SK-N-SH treated with all-trans-retinoic acid at 6 μM for 48 hours (cell line): ENCODE results near the gene SEMA6B.

Experiments used
- ATAC-seq: fragments of 200-7000 bp; cut with Tn5 transposase; 3 replicates; pipeline ENCODE4 v1.9.1; 2020; ENCODE audit warnings: mild to moderate bottlenecking, moderate library complexity
- ARNTL ChIP-seq: fragments of 450-650 bp; formaldehyde crosslinking; IDR thresholded peaks from 2 replicates; pipeline ENCODE4 v1.5.0; 2020; ENCODE audit warnings: low read depth, mild to moderate bottlenecking, moderate library complexity, borderline replicate concordance
- BACH2 ChIP-seq: fragments of 250-450 bp; sonication (Bioruptor Pico); IDR thresholded peaks from 2 replicates; pipeline ENCODE4 v1.9.0; 2021; ENCODE audit warnings: mild to moderate bottlenecking, borderline replicate concordance
- CREB5 ChIP-seq: fragments of 250-450 bp; sonication (Bioruptor Pico); IDR thresholded peaks from 2 replicates; pipeline ENCODE4 v1.5.1; 2020; ENCODE audit warnings: low read depth, mild to moderate bottlenecking, moderate library complexity
- CSDC2 ChIP-seq: fragments of 250-450 bp; sonication (Bioruptor Pico); IDR thresholded peaks from 2 replicates; pipeline ENCODE4 v1.5.0; 2020; ENCODE audit warnings: mild to moderate bottlenecking, moderate library complexity
- ESRRG ChIP-seq: fragments of 250-450 bp; sonication (Bioruptor Pico); IDR thresholded peaks from 2 replicates; pipeline ENCODE4 v1.6.1; 2021; ENCODE audit warnings: mild to moderate bottlenecking
- GLIS3 ChIP-seq: fragments of 250-450 bp; sonication (Bioruptor Pico); IDR thresholded peaks from 2 replicates; pipeline ENCODE4 v1.5.0; 2020; ENCODE audit warnings: mild to moderate bottlenecking, moderate library complexity
- ISL1 ChIP-seq: fragments of 250-450 bp; sonication (Bioruptor Pico); IDR thresholded peaks from 2 replicates; pipeline ENCODE4 v2.1.2; 2022; ENCODE audit warnings: mild to moderate bottlenecking, moderate library complexity
- OSR1 ChIP-seq: fragments of 250-450 bp; sonication (Bioruptor Pico); IDR thresholded peaks from 2 replicates; pipeline ENCODE4 v1.8.0; 2022; ENCODE audit warnings: moderate library complexity, mild to moderate bottlenecking, inconsistent platforms
- POU6F1 ChIP-seq: fragments of 250-450 bp; sonication (Bioruptor Pico); IDR thresholded peaks from 2 replicates; pipeline ENCODE4 v1.8.0; 2021; ENCODE audit warnings: low read depth, mild to moderate bottlenecking, moderate library complexity, borderline replicate concordance
- PPARA ChIP-seq: fragments of 250-450 bp; sonication (Bioruptor Pico); IDR thresholded peaks from 2 replicates; pipeline ENCODE4 v1.5.0; 2020; ENCODE audit warnings: mild to moderate bottlenecking, borderline replicate concordance
- RARB ChIP-seq: fragments of 250-450 bp; sonication (Bioruptor Pico); IDR thresholded peaks from 2 replicates; pipeline ENCODE4 v1.8.0; 2021; ENCODE audit warnings: mild to moderate bottlenecking, moderate library complexity
- SNAI2 ChIP-seq: fragments of 250-450 bp; sonication (Bioruptor Pico); IDR thresholded peaks from 2 replicates; pipeline ENCODE4 v1.5.0; 2020; ENCODE audit warnings: mild to moderate bottlenecking, moderate library complexity
- TCF4 ChIP-seq: fragments of 250-450 bp; sonication (Bioruptor Pico); IDR thresholded peaks from 2 replicates; pipeline ENCODE4 v1.8.0; 2021; ENCODE audit warnings: mild to moderate bottlenecking, moderate library complexity, borderline replicate concordance
- TOX ChIP-seq: fragments of 250-450 bp; sonication (Bioruptor Pico); IDR thresholded peaks from 2 replicates; pipeline ENCODE4 v1.8.0; 2021; ENCODE audit warnings: mild to moderate bottlenecking, moderate library complexity, borderline replicate concordance
- ZNF565 ChIP-seq: fragments of 450-650 bp; formaldehyde crosslinking; conservative IDR thresholded peaks from 2 replicates; pipeline ENCODE4 v1.5.0; 2020; ENCODE audit warnings: low read depth, mild to moderate bottlenecking, moderate library complexity
- ZNF70 ChIP-seq: fragments of 450-650 bp; formaldehyde crosslinking; IDR thresholded peaks from 2 replicates; pipeline ENCODE4 v1.5.0; 2020; ENCODE audit warnings: mild to moderate bottlenecking, moderate library complexity
- ZNF8 ChIP-seq: fragments of 450-650 bp; formaldehyde crosslinking; IDR thresholded peaks from 2 replicates; pipeline ENCODE4 v1.5.0; 2020; ENCODE audit warnings: mild to moderate bottlenecking, moderate library complexity
- TF ChIP-seq, protein P1 (sequence below): fragments of 250-450 bp; sonication (Bioruptor Pico); IDR thresholded peaks from 2 replicates; pipeline ENCODE4 v1.5.1; 2021; ENCODE audit warnings: mild to moderate bottlenecking, moderate library complexity
- TF ChIP-seq, protein P2 (sequence below): fragments of 250-450 bp; sonication (Bioruptor Pico); IDR thresholded peaks from 2 replicates; pipeline ENCODE4 v1.8.0; 2020; ENCODE audit warnings: mild to moderate bottlenecking, moderate library complexity, borderline replicate concordance
- TF ChIP-seq, protein P3 (sequence below): fragments of 250-450 bp; sonication (Bioruptor Pico); IDR thresholded peaks from 2 replicates; pipeline ENCODE4 v1.5.0; 2020; ENCODE audit warnings: mild to moderate bottlenecking, moderate library complexity

The SEMA6B gene

DNA sequence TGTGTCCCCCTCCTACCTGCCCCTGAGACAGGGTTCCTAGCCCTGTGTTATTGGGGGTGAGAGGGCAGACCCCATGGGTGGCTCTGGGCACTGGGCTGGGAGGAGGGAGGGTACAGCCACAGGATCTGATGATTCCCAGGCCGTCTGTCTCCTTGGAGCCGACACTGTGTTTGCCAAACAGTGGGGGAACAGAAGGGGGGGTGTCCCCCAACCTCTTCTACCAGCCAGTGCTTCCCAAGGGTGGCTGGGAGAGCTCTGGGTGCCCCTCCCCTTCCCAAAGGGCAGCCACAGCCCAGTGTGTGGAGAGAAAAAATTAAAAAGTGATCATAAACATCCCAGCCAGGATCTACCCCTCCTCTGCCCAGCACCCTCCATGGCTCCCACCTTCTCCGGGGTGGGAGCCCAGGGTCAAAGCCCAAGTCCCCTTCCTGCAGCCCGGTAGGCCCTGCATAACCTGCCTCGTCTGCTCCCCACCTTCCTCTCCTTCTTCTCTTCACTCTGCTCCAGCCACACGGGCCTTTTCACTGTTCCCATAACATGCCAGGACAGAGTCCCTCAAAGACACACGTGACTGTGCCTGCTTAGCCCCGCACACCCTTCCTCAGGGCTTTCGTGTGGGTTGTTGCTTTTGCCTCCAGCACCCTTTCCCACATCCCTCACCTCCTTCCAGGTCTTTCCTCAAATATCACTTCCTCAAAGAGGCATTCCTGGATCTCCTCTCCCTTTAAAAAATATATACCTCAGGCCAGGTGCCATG lies 39.8 kb downstream of the SEMA6B start (continued):
- TF ChIP-seq, protein P1, sequence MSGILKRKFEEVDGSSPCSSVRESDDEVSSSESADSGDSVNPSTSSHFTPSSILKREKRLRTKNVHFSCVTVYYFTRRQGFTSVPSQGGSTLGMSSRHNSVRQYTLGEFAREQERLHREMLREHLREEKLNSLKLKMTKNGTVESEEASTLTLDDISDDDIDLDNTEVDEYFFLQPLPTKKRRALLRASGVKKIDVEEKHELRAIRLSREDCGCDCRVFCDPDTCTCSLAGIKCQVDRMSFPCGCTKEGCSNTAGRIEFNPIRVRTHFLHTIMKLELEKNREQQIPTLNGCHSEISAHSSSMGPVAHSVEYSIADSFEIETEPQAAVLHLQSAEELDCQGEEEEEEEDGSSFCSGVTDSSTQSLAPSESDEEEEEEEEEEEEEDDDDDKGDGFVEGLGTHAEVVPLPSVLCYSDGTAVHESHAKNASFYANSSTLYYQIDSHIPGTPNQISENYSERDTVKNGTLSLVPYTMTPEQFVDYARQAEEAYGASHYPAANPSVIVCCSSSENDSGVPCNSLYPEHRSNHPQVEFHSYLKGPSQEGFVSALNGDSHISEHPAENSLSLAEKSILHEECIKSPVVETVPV (CRISPR knock-in tag) = no peak

- no peak for ATAC-seq
Measured at GRCh38 chr19:4519172-4519496, 40.4 kb downstream of the SEMA6B start.

GRCh38 chr19:4518345-4519171 lies 40.9 kb downstream of the SEMA6B start, which contains the start of gene PLIN4:
Gene PLIN4 (minus strand): TSS chr19:4518486. CDS start chr19:4518272, 214 bp downstream.
- ATAC-seq = peak; percentile 18; the same call in 1 of the 3 replicates
- TF ChIP-seq CSDC2 (CRISPR knock-in tag) = no peak
- no peak for TF ChIP-seq SNAI2
- no peak for TF ChIP-seq TCF4 (CRISPR knock-in tag)
- no peak for TF ChIP-seq ISL1
- TF ChIP-seq ESRRG (CRISPR knock-in tag) = no peak
- TF ChIP-seq ZNF565 = no peak
- TF ChIP-seq, protein P1 (CRISPR knock-in tag) = no peak
- no peak for TF ChIP-seq PPARA
- TF ChIP-seq ZNF8 (CRISPR knock-in tag) = no peak
- TF ChIP-seq, protein P2, sequence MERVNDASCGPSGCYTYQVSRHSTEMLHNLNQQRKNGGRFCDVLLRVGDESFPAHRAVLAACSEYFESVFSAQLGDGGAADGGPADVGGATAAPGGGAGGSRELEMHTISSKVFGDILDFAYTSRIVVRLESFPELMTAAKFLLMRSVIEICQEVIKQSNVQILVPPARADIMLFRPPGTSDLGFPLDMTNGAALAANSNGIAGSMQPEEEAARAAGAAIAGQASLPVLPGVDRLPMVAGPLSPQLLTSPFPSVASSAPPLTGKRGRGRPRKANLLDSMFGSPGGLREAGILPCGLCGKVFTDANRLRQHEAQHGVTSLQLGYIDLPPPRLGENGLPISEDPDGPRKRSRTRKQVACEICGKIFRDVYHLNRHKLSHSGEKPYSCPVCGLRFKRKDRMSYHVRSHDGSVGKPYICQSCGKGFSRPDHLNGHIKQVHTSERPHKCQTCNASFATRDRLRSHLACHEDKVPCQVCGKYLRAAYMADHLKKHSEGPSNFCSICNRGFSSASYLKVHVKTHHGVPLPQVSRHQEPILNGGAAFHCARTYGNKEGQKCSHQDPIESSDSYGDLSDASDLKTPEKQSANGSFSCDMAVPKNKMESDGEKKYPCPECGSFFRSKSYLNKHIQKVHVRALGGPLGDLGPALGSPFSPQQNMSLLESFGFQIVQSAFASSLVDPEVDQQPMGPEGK (CRISPR knock-in tag) = no peak
- no peak for TF ChIP-seq ZNF70 (CRISPR knock-in tag)
- TF ChIP-seq CREB5 (CRISPR knock-in tag) = no peak
- no peak for TF ChIP-seq TOX (CRISPR knock-in tag)
- no peak for TF ChIP-seq BACH2 (CRISPR knock-in tag)

More at GRCh38 chr19:4519172-4519496, 40.4 kb downstream of the SEMA6B start:
- TF ChIP-seq ARNTL (CRISPR knock-in tag) = no peak
- no peak for TF ChIP-seq PPARA
- no peak for TF ChIP-seq CSDC2 (CRISPR knock-in tag)
- no peak for TF ChIP-seq BACH2 (CRISPR knock-in tag)
- TF ChIP-seq POU6F1 (CRISPR knock-in tag) = no peak
- TF ChIP-seq CREB5 (CRISPR knock-in tag) = no peak
- TF ChIP-seq, protein P3, sequence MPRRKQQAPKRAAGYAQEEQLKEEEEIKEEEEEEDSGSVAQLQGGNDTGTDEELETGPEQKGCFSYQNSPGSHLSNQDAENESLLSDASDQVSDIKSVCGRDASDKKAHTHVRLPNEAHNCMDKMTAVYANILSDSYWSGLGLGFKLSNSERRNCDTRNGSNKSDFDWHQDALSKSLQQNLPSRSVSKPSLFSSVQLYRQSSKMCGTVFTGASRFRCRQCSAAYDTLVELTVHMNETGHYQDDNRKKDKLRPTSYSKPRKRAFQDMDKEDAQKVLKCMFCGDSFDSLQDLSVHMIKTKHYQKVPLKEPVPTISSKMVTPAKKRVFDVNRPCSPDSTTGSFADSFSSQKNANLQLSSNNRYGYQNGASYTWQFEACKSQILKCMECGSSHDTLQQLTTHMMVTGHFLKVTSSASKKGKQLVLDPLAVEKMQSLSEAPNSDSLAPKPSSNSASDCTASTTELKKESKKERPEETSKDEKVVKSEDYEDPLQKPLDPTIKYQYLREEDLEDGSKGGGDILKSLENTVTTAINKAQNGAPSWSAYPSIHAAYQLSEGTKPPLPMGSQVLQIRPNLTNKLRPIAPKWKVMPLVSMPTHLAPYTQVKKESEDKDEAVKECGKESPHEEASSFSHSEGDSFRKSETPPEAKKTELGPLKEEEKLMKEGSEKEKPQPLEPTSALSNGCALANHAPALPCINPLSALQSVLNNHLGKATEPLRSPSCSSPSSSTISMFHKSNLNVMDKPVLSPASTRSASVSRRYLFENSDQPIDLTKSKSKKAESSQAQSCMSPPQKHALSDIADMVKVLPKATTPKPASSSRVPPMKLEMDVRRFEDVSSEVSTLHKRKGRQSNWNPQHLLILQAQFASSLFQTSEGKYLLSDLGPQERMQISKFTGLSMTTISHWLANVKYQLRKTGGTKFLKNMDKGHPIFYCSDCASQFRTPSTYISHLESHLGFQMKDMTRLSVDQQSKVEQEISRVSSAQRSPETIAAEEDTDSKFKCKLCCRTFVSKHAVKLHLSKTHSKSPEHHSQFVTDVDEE (CRISPR knock-in tag) = no peak
- TF ChIP-seq OSR1 (CRISPR knock-in tag) = no peak
- TF ChIP-seq TOX (CRISPR knock-in tag) = no peak
- no peak for TF ChIP-seq RARB (CRISPR knock-in tag)
- TF ChIP-seq ISL1 = no peak
- TF ChIP-seq GLIS3 = no peak
- no peak for TF ChIP-seq TCF4 (CRISPR knock-in tag)
- TF ChIP-seq, all 23 proteins: peak for 0
